ENCODE measurements around the gene RANBP10. TPM values are rescaled to one million over a fixed set of nuclear protein-coding genes. Genes with fewer than 3 reads are reported as not detected.
A peak's percentile ranks its signal among the peaks of the same experiment; 100 is the strongest.

The RANBP10 gene
- total and polyA plus RNA-seq, 2 of the 13 experiments (the other 11 are each of a cell fraction or from before 2014, with no cell fraction given): 9.2 to 22.7 TPM

GRCh38 chr16:67806428-67807147 is at the start of gene RANBP10, which contains the start of gene TSNAXIP1 (continued):
- TF ChIP-seq ZNF292 (CRISPR knock-in tag; IDR thresholded peaks at IDR 0.05; ENCODE audit: borderline replicate concordance, low read depth): no peak
- no peak for TF ChIP-seq ZBTB33 (CRISPR knock-in tag; IDR thresholded peaks at IDR 0.05)
- 0 out of 2 replicates have a peak, but pooled peaks have one; percentile 33 for TF ChIP-seq ZNF329 (CRISPR knock-in tag; IDR thresholded peaks at IDR 0.05; ENCODE audit: low read depth)
- no peak for TF ChIP-seq HNF1B (CRISPR knock-in tag; IDR thresholded peaks at IDR 0.05)
- TF ChIP-seq ZNF770 (CRISPR knock-in tag; IDR thresholded peaks at IDR 0.05): no peak
- TF ChIP-seq KMT2B (CRISPR knock-in tag; IDR thresholded peaks at IDR 0.05): peak; percentile 92
- no peak for TF ChIP-seq AFF4 (CRISPR knock-in tag; IDR thresholded peaks at IDR 0.05)
- peak; percentile 33; the same call in 1 of the 2 replicates for TF ChIP-seq TBX3 (IDR thresholded peaks at IDR 0.05; ENCODE audit: borderline replicate concordance)
- TF ChIP-seq EP300 (IDR thresholded peaks at IDR 0.05; ENCODE audit: low read depth in 2 of 2, low read length in 2 of 2): peak in 1 of 2 experiments; percentile 33; a peak in 2 of 4 replicates
- TF ChIP-seq EP300 (CRISPR knock-in tag; IDR thresholded peaks at IDR 0.05; ENCODE audit: borderline replicate concordance): no peak
- TF ChIP-seq ZNF281 (CRISPR knock-in tag; IDR thresholded peaks at IDR 0.05; ENCODE audit: borderline replicate concordance): no peak
- peak; percentile 64 for TF ChIP-seq HIVEP1 (CRISPR knock-in tag; IDR thresholded peaks at IDR 0.05)
- TF ChIP-seq ZFP36 (IDR thresholded peaks at IDR 0.05; ENCODE audit: borderline replicate concordance, low read depth, low read length, partially characterized antibody): no peak
- peak; percentile 73; the same call in 1 of the 2 replicates for TF ChIP-seq ZNF563 (CRISPR knock-in tag; IDR thresholded peaks at IDR 0.05)

All from HepG2 (cell line).